C1 segment of cervical spinal cord (tissue), 14 donors: ENCODE data around the gene SEMA3D.

ENCODE experiments used
- DNase-seq, 14 donors: peaks; one replicate each; lab custom pipeline; 2025; lab: John Stamatoyannopoulos, UW

SEMA3D gene

GRCh38 chr7:85081392-85081791 is 105.5 kb downstream of the SEMA3D start:
- DNase-seq = no peak

DNA sequence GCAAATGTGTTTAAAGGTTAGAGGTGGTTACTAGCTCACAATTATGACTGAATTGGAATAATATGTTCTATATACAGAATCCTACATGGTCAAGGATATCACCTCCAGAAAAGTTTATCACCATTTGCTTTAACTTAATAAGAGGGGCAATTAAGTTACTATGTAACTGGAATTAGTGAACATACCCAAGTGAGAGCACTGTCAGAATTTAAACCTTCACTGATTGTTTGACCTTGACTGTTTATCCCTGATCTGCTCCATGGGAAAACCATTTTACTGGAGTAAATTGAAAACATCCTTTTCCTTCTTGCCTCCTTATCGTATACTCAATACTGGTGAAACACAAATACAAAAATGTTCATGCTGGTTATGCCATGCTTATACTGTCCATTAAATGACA is 107.4 kb downstream of the SEMA3D start:
- no peak for DNase-seq

DNA sequence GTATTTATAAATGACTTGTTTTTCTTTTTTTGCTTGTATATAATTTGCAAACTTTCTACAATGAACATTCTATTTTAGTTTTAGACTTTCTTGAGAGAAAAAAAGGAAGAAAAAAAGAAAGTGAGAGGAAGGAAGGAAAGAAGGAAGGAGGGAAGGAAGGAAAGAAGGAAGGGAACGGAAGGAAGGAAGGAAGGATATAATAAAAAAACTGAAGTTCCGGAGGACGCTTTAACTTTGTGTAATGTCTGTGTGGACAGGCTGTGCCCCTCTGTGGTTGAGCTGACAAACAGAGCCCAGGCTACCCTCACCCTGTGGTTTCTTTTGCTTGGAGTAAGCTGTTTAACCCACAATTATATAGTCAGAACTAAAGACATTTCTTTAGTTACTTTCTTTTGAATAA is 108.7 kb downstream of the SEMA3D start:
- no peak for DNase-seq

DNA sequence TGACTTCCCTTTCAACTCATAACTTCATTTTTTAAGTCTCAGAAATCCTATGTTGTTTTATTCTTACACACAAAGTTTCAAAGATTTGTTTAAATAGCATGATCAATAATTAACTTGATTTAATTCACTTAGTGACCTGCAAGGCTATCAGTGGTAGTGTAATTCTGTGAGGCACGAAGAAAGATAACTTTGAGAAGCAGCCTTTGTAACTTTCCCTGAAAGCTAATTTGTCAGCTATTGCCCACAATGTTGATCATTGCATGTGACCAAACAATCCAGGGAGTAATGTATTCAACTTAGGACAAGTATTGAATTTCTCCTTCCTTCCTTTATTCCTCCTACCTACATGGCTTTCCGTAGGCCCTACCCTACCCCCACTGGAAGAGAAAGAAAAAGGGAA is 111.0 kb downstream of the SEMA3D start:
- no peak for DNase-seq

DNA sequence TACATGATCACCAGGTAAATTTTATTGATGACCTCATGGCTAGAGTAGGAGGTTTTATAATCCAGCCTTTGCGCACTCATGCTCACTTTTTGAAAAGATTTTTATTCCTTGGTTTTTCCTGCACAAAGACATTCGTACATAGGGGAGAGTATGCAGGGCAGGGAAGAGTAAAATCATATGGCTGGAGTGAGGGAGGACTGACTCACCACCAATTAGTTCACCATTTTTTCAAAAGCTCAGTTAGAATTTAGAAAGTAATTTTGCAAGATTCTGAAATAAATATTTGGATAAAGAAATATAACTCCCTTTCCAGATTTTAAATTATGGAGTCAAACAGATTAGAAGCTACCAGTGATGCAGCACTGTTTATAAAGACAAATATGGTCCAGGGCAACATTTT is 111.9 kb downstream of the SEMA3D start:
- DNase-seq = no peak

DNA sequence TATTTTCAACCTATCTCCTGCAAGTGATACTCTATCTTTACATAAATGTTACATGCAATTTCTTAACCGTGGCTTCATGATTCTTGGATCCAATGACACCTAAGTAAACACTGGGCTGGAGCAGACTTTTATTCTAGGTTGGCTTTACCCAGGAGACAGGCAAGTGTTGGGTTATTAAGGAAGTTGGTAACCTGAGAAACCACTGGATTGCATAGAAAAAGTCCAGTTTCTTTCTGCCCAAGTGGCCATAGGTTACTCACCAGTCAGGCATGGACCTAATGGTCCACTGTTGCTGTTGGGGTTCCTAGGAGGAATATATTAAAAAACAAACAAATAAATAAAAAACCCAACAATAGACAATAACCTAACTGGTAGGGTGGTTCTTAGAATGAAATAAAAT is 112.8 kb downstream of the SEMA3D start:
- no peak for DNase-seq

- no peak for DNase-seq
Observed at GRCh38 chr7:85070967-85071628, 115.8 kb downstream of the SEMA3D start.

- DNase-seq = no peak
Observed at GRCh38 chr7:85068799-85069198, 118.1 kb downstream of the SEMA3D start.

- DNase-seq = no peak
Observed at GRCh38 chr7:85067371-85067770, 119.5 kb downstream of the SEMA3D start.

GRCh38 chr7:85065888-85066485 is 120.9 kb downstream of the SEMA3D start:
- DNase-seq = no peak

GRCh38 chr7:85065306-85065705 is 121.5 kb downstream of the SEMA3D start:
- no peak for DNase-seq

DNA sequence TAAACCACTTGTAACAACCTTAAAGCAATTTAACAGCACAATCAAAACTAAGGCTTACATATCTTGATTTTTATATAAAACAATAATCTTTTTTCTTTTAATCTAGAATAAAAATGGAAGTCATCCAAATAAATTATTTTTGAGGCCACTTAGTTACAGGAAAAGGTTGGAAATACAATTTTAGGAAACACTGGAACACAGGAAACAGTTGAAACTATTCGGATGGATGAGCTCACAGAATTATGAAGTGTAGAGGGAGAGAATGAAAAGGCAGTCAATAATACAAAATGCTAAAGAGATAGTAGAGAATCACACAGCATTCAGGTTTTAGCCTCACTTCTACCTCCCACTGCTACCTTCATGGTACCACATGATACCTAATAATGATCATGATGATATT is 124.2 kb downstream of the SEMA3D start:
- no peak for DNase-seq

DNA sequence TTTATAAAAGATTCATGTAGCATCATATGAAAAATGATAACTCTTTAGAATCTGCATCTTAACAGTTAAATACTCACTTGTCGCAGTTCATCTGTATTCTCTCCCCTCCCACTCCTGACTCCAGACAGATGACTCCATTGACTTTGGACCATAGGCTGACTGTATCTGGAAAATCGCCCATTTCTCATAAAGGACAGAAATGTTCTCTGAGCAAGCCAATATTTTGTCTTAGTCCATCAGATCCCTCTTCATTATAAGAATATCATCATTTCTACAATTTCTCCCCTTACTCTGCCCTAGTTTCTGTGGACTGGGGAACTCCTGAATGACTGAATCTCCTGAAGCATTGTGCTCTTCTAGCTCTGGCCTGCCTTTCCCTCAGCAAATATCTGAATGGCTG is 125.4 kb downstream of the SEMA3D start:
- DNase-seq = no peak

DNA sequence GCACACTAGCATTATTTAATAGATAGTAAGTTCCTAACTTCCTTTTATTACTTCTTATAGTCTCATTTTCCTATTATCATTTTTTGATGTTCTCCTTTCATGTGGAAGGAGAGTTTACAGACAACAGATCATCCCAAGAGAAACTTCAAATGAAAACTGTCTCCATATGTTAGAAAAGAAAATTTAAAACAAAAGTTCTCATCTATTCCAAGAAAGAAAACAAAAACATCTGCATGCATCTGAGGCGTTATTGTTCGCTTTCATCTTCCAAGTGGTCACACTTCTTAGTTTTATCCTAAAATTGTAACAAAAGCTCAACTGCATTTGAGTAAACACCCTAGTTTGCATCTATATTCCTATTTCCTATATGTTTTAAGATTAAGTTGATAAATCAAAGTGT is 126.2 kb downstream of the SEMA3D start:
- no peak for DNase-seq

- DNase-seq = no peak
Observed at GRCh38 chr7:85055906-85056305, 130.9 kb downstream of the SEMA3D start.

DNA sequence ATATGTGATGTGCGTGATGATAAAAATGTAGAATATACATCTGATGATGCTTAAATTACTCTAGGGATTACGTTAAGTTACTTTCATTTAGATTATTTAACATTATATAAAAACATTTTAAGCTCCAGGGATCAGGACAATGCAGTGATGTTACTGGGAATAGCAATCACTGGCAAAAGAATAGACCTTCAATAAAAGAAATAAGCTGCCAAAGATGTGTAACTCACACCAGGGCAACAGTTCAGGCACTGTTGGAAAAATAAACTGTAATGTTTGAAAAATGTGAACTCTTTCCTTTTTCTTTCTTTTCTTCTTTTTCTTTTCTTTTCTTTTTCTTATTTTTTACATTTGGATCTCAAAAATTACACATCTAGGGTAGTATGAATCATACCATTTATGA is 131.7 kb downstream of the SEMA3D start:
- no peak for DNase-seq

GRCh38 chr7:85054306-85054705 is 132.6 kb downstream of the SEMA3D start:
- DNase-seq = no peak

- DNase-seq = no peak
Observed at GRCh38 chr7:85052894-85053293, 134.0 kb downstream of the SEMA3D start.

- DNase-seq = no peak
Observed at GRCh38 chr7:85052056-85052737, 134.7 kb downstream of the SEMA3D start.

DNA sequence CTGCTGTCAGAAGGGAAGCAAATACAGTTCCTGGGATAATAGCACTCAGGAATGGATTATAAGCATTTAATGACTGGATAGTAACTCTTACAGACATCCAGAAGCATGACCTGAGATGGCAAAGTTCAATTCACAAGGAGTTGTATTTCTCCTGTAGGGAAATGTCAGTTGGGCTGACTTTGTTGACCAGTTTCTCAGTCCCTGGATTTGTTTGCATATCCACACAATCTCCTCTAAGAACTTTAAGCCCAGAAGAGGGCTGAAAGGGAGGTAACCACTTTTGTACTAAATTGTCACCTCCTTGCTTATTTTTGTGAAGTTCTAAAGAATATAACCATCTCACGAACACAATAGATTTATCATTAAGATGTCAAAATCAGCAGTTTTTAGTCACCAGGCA is 140.3 kb downstream of the SEMA3D start:
- no peak for DNase-seq

DNA sequence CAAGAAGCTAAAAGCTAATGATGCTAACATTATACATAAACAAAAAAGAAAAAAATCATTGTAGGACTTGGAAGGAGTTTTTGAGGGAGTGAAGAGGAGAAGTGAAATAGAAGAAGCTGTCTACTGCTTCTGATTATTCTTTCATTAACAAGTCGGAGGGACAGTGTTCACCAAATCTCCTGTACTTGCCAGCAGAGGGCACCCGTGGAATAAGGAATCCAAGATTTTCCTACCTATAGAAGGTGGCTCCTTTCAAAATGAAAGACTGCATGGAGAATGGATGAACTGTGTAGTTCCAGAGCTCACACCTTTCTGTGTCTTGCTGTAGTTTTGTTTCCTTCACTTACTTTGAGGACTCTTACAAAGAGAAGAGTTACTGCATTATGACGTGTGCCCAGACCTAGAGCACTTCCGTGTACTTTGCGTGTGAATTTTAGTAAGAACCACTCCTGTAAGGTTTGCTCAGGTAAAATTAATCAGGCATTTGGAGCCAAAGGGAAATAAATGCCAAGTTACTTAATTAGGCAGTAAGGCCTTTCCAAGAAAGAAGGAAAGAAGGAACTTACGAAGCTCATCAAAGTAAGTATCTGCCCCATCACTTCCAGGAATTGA is 145.1 kb downstream of the SEMA3D start:
- DNase-seq = peak in 5 of 14 donors; percentile 2 to 32 (median 17)

- DNase-seq = no peak
Observed at GRCh38 chr7:85039196-85039923, 147.5 kb downstream of the SEMA3D start.
